Stromal cell of bone marrow (primary cell): ENCODE results near the gene ZMYM5.
"Not testable (repeated sequence)": the region's sequence is repeated elsewhere in the genome, so short reads cannot be mapped to it uniquely, and the experiment has no call there.

Experiments used
- DNase-seq: peaks from one replicate; pipeline ENCODE4 v3.0.0-alpha.2; 2012; ENCODE audit warnings: low read depth

The ZMYM5 gene

DNA sequence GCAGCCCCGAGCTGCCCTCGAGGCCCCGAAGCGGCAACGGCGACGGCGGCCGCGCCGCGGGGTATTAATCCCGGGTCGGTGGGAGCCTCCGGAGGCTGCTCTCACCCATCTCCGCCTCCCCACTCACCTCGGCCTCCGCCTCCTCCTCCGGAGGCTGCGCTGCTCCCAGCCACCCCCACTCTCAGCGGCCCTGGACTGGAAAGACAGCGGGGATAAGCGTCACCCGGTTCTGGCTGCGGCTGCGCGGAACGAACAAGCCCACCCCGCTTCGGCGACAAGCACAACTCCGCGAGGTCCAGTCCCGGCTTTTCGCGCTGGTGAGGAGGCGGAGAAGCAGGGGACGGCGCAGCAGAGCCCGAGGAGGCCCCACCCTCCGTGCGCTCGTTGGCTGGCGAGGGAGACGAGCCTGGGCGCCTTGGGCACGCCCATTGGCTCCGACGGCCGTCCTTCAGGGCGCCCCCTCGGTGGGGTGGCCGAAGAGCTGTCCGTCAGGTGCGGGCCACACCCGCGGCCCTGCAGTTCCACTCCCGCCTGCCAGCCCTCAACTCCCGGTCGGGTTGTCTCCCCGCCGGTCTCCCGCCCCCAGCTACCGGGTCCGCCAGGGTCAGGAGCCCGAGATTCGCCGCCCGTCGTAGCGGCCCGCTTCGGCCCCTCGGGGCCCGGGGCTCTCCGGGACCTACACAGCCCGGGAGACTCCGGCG lies at the start of gene ZMYM5:
TSS of gene ZMYM5 (minus strand) at position 327 of the 701 bp plus-strand sequence. CDS start 11,469 bp downstream, outside the sequence.
- peak; percentile 99 for DNase-seq

DNA sequence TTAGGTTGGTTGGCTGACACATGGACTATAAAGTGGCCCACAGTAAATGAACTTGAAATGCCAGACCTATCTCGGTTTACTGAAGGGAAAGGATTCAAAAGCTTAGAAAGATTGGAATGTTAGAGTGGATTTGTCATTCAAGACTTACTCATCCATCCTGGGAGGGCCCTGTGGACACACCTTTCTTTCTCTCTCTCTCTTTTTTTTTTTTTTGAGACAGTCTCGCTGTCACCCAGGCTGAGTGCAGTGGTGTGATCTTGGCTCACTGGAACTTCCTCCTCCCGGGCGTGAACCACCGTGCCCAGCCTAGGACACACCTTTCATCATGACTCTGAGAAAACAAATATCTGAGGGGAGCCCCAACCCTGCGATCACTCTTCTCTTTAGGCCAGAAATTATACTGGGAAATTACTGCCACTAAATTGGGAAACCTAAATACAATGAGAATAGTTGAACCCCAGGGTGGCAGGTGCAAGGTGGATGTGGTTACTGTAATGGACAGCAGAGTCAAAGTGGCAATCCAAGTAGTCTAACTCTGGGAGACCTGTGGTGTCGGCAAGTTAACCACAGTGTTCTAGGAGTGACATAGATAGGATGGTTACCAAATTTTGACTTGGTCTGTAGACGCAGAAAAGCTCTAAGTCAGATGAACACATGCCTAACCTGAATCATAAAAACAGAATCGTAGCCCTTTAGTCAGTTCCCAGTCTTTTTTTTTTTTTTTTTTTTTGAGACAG lies 47.1 kb upstream of the ZMYM5 start:
- DNase-seq = peak; percentile 0

DNA sequence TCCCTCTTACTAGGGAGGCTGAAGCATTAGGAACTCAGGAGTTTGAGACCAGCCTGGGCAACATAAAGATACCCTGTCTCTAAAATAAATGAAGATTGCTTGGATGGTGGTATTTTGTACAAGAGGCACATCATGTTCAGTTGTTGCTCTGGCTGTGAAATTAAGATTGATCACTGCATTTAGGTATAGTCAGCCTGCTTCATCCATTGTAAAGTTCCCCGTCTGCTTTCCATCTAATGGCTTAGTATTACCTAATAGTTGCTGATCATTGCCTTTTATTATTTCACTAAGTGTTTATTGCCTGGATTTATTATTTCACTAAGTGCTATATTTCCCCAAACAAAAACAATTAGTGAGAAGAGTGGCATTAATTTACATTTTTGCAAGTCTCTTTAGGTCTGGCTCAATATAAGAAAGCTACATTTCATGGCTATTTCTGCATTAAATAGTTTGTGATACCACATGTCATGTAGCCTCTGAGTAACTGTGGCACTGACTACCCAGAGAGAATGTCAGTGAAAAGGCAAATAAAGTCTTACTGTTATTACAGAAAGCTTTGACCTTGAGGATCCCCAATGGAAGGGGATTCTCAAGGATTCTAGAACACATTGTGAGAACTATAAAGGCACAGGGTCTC lies 45.0 kb upstream of the ZMYM5 start:
- no peak for DNase-seq

DNA sequence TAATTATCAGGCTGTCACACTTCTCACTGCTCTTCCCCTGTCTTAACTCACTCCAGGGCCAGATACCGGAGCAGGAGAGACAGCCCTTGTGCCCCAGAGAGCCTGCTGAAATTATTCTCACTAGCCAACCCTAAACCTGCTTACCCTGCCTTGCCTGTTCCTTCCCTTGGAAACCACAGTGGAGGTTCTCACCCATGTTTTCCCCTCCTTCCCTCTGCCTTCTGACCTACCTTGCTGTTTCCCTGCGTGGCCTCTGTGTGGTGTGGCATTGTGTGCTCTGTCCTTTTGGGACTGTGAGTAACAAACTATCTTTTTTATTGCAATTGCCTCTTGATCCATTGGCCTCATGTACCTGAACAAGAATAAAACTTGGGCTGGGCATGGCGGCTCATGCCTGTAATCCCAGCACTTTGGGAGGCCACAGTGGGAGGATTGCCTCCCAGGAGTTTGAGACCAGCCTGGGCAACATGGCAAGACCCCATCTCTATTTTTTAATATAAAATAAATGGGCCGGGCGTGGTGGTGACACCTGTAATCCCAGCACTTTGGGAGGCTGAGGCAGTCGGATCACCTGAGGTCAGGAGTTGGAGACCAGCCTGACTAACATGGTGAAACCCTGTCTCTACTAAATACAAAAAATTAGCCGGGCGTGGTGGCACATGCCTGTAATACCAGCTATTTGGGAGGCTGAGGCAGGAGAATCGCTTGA lies 42.2 kb upstream of the ZMYM5 start:
- not testable (repeated sequence) for DNase-seq

DNA sequence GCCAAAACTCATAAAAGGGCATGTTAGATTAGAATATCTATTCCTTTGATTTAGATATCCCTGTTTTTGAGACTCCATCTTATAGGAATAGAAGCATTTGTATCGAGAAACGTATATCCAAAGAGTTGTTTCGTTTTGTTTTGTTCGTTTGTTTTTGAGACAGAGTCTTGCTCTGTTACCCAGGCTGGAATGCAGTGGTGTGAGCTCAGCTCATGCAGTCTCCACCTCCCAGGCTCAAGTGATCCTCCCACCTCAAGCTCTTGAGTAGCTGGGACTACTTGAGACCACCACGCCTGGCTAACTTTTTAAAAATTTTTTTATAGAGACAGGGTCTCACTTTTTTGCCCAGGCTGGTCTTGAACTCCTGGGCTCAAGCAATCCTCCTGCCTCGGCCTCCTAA lies 26.6 kb upstream of the ZMYM5 start:
- DNase-seq = no peak

DNA sequence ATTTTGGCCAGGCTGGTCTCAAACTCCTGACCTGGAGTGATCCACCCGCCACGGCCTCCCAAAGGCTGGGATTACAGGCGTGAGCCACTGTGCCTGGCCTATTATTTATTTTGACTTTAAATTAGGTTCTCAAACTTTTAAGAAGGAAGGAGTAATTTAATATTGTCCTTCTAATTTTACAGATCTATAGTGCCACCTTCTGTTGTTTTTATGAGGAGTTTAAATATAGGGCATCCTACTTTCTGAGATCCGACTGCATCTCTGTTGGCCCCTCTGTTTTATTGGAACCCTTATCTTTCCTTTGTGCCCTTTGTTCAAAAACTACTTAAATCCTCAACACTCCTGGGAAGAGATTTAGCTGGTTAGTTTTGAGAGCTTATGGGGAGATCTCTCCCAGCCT lies 25.4 kb upstream of the ZMYM5 start:
- peak; percentile 13 for DNase-seq

DNA sequence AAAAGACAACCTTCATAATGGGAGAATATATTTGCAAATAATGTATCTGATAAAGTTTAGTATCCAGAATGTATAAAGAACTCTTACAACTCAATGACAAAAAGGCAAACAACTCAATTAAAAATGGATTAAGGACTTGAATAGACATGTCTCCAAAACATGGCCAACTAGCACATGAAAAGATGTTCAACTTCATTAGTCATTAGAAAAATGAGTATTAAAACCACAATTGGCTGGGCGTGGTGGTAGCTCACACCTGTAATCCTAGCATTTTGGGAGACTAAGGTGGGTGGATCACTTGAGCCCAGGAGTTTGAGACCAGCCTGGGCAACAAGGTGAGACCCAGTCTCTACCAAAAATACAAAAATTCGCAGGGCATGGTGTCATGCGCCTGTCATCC lies 18.8 kb upstream of the ZMYM5 start:
- DNase-seq = no peak

DNA sequence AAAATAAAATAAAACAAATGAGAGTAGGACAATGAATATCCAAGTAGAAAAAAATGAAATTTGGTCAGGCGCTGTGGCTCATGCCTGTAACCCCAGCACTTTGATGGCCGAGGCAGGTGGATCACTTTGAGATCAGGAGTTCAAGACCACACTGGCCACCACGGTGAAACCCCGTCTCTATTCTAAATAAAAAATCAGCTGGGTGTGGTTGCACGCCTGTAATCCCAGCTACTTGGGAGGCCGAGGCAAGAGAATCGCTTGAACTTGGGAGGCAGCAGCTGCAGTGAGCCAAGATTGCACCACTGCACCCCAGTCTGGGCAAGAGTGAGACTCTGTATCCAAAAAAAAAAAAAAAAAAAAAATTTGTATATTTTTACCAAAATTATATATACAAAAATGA lies 18.2 kb upstream of the ZMYM5 start:
- no peak for DNase-seq

DNA sequence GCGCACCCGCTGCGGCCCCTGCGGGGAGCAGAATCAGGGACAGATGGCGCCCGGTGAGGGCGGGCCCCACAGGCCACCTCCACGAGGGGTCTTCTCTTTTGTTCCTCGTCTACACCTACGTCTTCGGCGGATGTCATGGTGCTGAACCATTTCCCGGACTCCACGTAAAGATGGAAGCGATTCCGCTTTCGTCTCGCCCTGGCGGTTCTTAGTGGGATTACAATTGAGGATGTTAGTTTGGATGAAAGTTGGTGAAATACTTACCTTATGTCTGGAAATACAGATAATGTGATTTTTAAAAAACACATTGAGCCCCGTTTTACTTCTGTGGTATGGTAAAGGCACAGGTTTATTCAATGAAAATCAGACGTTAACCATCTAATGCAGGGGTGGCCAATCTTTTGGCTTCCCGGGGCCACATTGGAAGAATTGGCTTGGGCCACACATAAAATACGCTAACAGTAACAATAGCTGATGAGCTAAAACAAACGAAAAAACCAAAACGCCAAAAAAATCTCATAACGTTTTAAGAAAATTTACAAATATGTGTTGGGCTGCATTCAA lies 1.4 kb upstream of the ZMYM5 start:
- DNase-seq = peak; percentile 57

DNA sequence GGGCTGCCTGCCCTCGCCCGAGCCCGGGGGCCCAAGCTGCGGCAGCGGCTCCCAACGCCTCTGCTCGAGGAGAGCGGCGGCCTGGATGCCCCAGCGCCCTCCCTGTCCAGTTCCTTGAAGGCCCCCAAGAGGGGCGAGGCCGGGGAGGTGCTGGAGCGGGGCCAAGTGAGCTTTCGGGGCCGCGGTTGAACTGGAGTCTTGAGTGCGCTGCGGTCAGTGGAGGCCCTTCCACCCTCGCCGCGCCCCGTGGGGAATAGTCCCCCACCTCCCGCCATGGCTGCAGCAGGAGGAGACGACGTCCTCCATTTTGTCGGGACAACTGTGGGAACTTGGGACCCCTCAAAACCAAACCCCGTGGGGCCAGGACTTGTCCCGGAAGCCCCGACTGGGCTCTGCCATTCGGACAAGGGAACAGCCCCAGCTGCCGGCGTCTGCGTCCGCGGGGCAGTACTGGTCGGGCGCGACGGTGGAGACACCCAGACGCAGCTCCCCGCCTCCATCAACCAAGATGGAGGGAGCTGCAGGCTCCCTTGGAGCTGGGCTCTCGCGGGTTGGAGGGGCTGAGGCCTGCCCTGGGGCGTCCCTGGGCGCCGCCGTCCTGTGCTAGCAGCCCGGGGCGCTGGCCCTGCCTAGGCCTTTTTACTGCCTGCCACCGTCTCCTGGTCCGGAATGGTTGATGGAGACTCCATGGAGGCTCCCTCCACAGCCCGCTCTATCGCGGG lies 736 bp upstream of the ZMYM5 start:
- DNase-seq = peak; percentile 36

DNA sequence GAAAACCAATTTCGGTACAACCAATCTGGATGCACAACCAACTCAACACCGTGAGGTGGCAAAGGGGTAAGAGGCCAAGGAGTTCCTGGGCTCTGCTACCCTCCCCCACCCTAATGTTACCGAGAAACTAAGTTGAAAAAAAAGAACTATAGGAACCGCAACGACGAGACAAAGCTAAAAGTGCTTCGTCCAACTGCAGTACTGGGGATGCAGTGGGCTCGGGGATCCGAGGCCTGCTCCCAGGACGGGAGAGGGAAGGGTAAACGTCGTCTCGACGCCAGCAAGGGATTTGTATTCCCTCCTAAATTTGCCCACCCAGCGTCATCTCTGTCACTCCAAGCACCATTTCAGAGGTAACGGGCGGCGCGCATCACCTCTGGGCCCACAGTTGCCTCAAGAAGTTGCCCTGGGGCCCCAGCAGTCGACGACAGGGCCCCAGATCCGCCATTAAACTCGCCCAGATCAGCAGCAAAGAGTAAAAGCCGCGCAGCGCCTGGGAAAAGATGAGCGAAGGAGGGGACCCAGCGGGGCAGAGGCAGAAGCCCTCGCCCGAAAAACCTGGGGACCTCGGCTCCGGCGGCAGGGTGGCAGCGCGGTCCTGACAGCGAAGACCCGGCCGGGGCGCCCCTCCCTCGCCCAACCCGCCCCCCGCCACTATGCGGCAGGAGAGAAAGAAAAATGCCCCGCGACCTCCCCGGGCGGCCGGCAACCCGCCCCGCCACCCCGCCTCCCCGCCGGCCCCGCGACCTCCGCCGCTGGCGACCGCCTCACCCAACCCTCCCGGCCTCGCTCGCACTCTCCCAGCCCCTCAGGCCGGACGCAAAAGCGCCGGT lies 752 bp downstream of the ZMYM5 start:
- DNase-seq = no peak

DNA sequence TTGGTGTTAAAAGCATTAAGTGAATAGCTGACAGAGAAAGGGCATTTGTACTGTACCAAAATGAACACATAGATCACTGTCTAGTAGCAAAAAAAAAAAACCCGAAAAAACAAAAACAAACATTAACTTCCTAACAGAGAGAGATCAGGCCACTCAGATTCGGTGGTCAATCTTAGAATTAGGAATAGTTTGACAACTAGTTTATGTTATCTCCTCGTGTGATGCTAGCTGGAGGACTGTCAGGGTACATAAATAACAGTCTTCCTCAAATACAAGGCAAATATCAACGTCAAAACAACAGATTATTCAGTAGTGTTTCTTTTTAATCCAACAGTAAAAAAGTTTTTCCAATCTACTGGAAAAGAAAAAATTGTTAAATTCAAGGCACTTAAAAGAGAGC lies 1.7 kb downstream of the ZMYM5 start:
- DNase-seq = no peak

DNA sequence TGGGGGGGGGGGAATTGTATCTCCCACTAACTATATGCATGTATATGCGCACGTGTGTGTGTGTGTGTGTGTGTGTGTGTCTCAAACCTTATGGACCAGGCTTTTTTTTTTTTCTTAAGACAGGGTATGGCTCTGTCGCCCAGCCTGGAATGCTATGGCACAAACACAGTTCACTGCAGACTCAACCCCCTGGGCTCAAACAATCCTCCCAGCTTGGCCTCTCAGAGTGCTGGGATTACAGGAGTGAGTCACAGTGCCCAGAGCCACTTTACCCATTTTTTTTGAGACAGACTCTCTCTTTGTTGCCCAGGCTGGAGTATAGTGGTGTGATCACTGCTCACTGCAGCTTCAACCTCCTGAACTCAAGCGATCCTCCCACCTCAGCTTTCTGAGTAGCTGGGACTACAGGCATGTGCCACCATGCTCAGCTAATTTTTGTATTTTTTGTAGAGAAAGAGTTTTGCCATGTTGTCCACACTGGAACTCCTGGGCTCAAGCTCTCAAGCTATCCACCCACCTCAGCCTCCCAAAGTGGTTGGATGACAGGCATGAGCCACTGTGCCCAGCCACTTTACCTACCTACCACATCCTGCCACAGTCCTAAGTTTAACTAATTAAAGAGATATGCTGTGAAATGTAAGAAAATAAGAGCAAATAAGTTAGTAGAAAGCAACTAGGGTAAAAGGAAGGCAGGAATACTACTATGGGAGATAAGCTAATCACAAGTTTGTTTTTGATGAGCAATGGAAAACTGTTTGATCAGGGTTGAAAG lies 2.4 kb downstream of the ZMYM5 start:
- peak; percentile 51 for DNase-seq

DNA sequence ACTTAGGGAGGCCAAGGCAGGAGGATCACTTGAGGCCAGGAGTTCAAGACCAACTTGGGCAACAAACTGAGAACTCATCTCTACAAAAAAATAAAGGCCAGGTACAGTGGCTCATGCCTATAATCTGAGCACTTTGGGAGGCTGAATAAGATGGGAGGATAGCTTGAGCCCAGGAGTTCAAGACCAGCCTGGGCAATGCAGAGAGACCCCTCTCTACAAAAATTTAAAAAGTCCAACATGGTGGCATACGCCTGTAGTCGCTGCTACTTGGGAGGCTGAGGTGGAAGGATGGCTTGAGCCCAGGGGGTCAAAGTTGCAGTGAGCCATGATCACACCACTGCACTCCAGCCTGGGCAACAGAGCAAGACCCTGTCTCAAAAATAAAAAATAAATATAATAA lies 5.8 kb downstream of the ZMYM5 start:
- not testable (repeated sequence) for DNase-seq

DNA sequence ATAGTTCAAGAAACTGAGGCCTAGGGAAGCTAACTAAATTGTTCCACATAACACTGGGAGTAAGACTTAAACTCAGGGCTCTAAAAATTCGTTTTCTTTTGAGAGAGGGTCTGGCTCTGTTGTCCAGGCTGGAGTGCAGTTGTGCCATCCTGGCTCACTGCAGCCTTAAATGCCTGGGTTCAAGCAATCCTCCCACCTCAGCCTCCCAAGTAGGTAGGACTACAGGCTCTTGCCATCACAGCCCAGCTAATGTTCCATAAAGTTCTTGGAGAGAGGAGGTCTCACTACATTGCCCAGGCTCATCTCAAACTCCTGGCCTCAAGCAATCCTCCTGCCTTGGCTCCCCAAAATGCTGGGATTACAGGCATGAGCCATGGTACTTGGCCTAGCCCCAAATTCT lies 10.7 kb downstream of the ZMYM5 start:
- DNase-seq = no peak

DNA sequence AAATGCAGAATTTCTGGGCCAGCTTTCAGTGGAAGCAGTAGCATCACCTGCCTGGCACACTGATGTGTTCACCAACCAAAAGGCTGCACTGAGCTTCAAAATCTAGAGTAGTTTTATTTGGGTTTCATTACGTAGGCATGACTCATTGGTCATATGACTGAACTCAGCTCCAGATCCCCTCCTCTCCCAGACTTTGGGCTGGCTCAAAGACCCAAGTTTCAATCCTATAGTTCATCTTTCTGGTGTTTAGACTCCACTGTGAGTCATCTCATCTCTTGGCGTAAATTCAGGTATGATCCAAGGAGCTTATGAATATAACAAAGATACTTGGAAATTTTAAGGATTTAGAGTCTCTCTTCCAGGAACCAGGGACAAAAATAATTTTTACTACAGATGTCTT lies 17.7 kb downstream of the ZMYM5 start:
- DNase-seq = peak; percentile 98

DNA sequence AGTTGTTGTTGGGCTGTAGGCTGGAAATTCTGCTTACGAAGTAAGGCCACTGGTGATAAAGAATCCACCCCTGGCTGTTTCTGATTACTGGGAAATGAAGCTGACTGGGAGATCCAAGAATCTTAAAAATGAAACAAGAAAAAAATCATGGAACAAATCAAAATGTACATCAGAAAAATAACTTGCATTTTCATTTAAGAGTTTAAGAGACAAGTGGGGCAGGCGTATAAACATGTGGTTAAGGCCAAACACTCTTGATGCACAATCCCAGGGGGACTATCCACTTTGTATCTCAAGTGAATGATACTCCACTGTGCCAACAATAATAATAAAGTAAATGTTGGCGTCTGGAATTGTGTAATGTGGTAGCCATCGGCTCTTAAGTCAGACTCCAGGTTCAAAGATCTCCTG lies 24.6 kb downstream of the ZMYM5 start:
- peak; percentile 77 for DNase-seq

DNA sequence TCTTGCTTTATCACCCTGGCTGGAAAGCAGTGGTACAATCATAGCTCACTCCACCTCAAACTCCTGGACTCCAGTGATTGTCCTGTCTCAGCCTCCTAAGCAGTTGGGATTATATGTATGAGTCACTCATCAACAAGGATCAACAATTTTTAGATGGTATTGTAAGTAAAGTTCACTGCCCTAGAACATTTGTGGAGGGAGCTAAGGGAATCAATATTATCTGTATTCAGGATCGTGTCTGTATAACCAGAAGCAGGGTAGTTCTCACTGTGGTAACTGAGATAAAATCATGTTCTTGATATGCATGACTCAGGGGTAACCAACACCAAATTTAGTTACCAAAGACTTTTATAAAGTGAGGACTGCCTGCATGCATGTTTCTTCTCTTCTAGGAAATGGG lies 27.0 kb downstream of the ZMYM5 start:
- DNase-seq = no peak

DNA sequence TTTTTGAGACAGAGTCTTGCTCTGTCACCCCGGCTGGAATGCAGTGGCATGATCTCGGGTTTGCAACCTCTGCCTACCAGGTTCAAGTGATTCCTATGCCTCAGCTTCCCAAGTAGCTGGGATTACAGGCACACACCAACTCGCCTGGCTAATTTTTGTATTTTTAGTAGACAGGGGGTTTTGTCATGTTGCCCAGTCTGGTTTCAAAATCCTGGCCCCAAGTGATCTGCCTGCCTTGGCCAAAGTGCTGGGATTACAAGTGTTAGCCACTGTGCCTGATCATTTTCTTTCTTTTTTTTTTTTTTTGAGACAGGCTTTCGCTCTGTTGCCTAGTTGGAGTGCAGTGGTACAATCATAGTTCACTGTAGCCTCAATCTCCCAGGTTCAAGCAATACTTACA lies 28.7 kb downstream of the ZMYM5 start:
- DNase-seq = no peak

DNA sequence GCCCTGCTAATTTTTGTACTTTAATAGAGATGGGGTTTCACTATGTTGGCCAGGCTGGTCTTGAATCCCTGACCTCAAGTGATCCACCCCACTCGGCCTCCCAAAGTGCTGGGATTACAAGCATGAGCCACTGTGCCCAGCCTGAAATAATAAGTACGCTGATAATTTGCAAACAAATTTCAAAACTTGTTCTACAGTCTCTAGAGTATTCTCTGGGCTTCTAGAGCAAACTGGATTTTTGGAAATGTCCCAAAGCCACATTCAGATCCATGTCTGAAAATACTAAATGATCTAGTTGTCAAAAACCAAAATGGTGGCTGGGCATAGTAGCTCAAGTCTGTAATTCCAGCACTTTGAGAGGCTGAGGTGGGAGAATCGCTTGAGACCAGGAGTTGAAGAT lies 40.8 kb downstream of the ZMYM5 start:
- DNase-seq = peak; percentile 18
